RWPE2 (cell line): ENCODE data around the gene GLUL.

Experiments
- ATAC-seq: fragments of 200-7000 bp; cut with Tn5 transposase; 3 replicates; pipeline ENCODE4 v1.9.1; 2021; ENCODE audit warnings: low read depth
- DNase-seq: peaks from one replicate; pipeline ENCODE4 v3.0.0-alpha.2; 2020; ENCODE audit warnings: low spot score
- H3K27ac ChIP-seq: fragments of 450-650 bp; 2 replicates; pipeline ENCODE4 v1.5.1; 2017; ENCODE audit warnings: mild to moderate bottlenecking; ENCODE audit not compliant: poor library complexity, severe bottlenecking
- H3K27me3 ChIP-seq: fragments of 250-450 bp; sonication (Bioruptor Pico); 2 replicates; pipeline ENCODE4 v1.5.1; 2021; ENCODE audit warnings: mild to moderate bottlenecking, moderate library complexity; ENCODE audit not compliant: insufficient read depth, poor library complexity, severe bottlenecking
- H3K36me3 ChIP-seq: fragments of 250-450 bp; sonication (Bioruptor Pico); 2 replicates; pipeline ENCODE4 v1.5.1; 2020; ENCODE audit warnings: low read depth, mild to moderate bottlenecking, moderate library complexity
- H3K4me1 ChIP-seq: fragments of 250-450 bp; sonication (Bioruptor Pico); 2 replicates; pipeline ENCODE4 v1.5.1; 2021; ENCODE audit warnings: mild to moderate bottlenecking, moderate library complexity; ENCODE audit not compliant: insufficient read depth, poor library complexity, severe bottlenecking
- H3K4me3 ChIP-seq: fragments of 250-450 bp; sonication (Bioruptor Pico); 2 replicates; pipeline ENCODE4 v1.5.1; 2021; ENCODE audit warnings: mild to moderate bottlenecking, moderate library complexity; ENCODE audit not compliant: severe bottlenecking
- H3K9me3 ChIP-seq: fragments of 250-450 bp; sonication (Bioruptor Pico); 2 replicates; pipeline ENCODE4 v1.5.1; 2021; ENCODE audit warnings: mild to moderate bottlenecking, moderate library complexity; ENCODE audit not compliant: severe bottlenecking
- CTCF ChIP-seq: fragments of 450-650 bp; IDR thresholded peaks from one replicate; pipeline ENCODE4 v1.5.1; 2017; ENCODE audit warnings: mild to moderate bottlenecking, moderate library complexity; ENCODE audit not compliant: poor library complexity, severe bottlenecking

GLUL gene

GRCh38 chr1:182359645-182360044 lies 31.9 kb downstream of the GLUL start:
- no peak overlapping the region for H3K4me3 ChIP-seq
- H3K9me3 ChIP-seq: no peaks in the 10 kb centered on the region
- no peaks in the 10 kb centered on the region for H3K4me1 ChIP-seq
- H3K36me3 ChIP-seq: no peaks in the 10 kb centered on the region
- no peak overlapping the region for H3K27ac ChIP-seq
- no peak for TF ChIP-seq CTCF
- H3K27me3 ChIP-seq: no peaks in the 10 kb centered on the region
- ATAC-seq (no peak), DNase-seq (no peak)

- Histone ChIP-seq H3K27me3 (no peaks in the 10 kb centered on the region), H3K4me1 (no peaks in the 10 kb centered on the region), H3K4me3 (no peak overlapping the region), H3K27ac (no peak overlapping the region), H3K36me3 (no peaks in the 10 kb centered on the region), H3K9me3 (no peaks in the 10 kb centered on the region)
- DNase-seq: no peak
- no peak for ATAC-seq
- no peak for TF ChIP-seq CTCF
Measured at GRCh38 chr1:182357913-182358312, 33.7 kb downstream of the GLUL start.

- TF ChIP-seq CTCF: no peak
- no peaks in the 10 kb centered on the region for H3K4me1 ChIP-seq
- H3K9me3 ChIP-seq: no peaks in the 10 kb centered on the region
- ATAC-seq (no peak), DNase-seq (no peak)
- H3K4me3 ChIP-seq: no peak overlapping the region
- H3K27ac ChIP-seq: no peak overlapping the region
- no peaks in the 10 kb centered on the region for H3K36me3 ChIP-seq
- H3K27me3 ChIP-seq: no peaks in the 10 kb centered on the region
Measured at GRCh38 chr1:182357171-182357570, 34.4 kb downstream of the GLUL start.

GRCh38 chr1:182355723-182356098 lies 35.9 kb downstream of the GLUL start:
- Histone ChIP-seq H3K27me3 (no peaks in the 10 kb centered on the region), H3K9me3 (no peaks in the 10 kb centered on the region), H3K4me3 (no peak overlapping the region), H3K4me1 (no peaks in the 10 kb centered on the region), H3K27ac (no peak overlapping the region), H3K36me3 (no peaks in the 10 kb centered on the region)
- TF ChIP-seq CTCF: no peak
- ATAC-seq: no peak
- DNase-seq: no peak

GRCh38 chr1:182351790-182352364 lies 39.7 kb downstream of the GLUL start:
- ATAC-seq (no peak), DNase-seq (no peak)
- Histone ChIP-seq H3K27me3 (no peaks in the 10 kb centered on the region), H3K36me3 (no peaks in the 10 kb centered on the region), H3K27ac (no peak overlapping the region), H3K4me3 (no peak overlapping the region), H3K4me1 (no peaks in the 10 kb centered on the region), H3K9me3 (no peaks in the 10 kb centered on the region)
- no peak for TF ChIP-seq CTCF
